Measurements from ENCODE around the gene TMEM247. TPM values are rescaled to one million over a fixed set of nuclear protein-coding genes. Genes with fewer than 3 reads are reported as not detected.

Gene TMEM247
- total and polyA plus RNA-seq, 2 of the 8 experiments (the other 6 are each of a cell fraction or from before 2014, with no cell fraction given): not detected

DNA sequence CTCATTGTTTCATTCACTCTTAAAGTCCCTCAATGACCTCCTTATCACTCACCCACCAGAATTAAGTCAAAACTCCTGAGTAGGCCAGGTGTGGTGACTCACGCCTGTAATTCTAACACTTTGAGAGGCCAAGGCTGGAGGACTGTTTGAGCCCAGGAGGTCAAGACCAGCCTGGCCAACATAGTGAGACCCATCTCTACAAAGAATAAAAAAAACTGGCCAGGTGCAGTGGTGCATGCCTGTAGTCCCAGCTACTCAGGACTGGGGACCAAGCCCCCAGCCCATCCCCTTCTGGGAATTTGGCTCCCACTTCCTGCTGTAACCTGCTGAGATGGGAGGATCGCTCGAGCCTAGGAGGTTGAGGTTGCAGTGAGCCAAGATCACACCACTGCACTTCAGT lies 28.9 kb downstream of the TMEM247 start:
- no peak overlapping the region for H4K5ac ChIP-seq (ENCODE audit: insufficient read length, low read depth, low read length)
- H2BK15ac ChIP-seq (ENCODE audit: low read length): no peak overlapping the region
- H3K56ac ChIP-seq (replicated peaks; ENCODE audit: insufficient read length, low read depth, low read length): no peak overlapping the region
- WGBS, 2 experiments (ENCODE audit: extremely low coverage in 1 of 2, insufficient coverage in 1 of 2, insufficient read length in 1 of 2, insufficient replicate concordance in 2 of 2, low coverage in 1 of 2, low lambda C conversion rate in 2 of 2, missing lambda C conversion rate in 1 of 2): 97% methylated on average over 3 of the region's 3 CpGs; no CpG with 5 or more reads in 1 of the 2 experiments
- H3K27ac ChIP-seq (ENCODE audit: low read depth, low read length): no peak overlapping the region
- no peak overlapping the region for H3K23ac ChIP-seq (ENCODE audit: insufficient read length)
- DNase-seq (ENCODE audit: low read depth in 1 of 2, low spot score in 2 of 2): no peak
- H3K36me3 ChIP-seq (ENCODE audit: control insufficient read depth in 2 of 4, insufficient read depth in 4 of 4, low read length in 3 of 4): no peaks in the 10 kb centered on the region; a peak in 1 of 8 replicates
- H3K9me3 ChIP-seq (ENCODE audit: insufficient read depth in 2 of 2, low read depth in 1 of 2, low read length in 1 of 2): no peaks in the 10 kb centered on the region
- H4K20me1 ChIP-seq (replicated peaks in 1 of 2; ENCODE audit: control insufficient read depth in 1 of 2, insufficient read depth in 2 of 2, low read length in 2 of 2): no peaks in the 10 kb centered on the region
- H3K23me2 ChIP-seq (ENCODE audit: low read depth, low read length): no peaks in the 10 kb centered on the region
- H2BK5ac ChIP-seq (ENCODE audit: low read depth, low read length): no peak overlapping the region
- no peak overlapping the region for H4K91ac ChIP-seq (replicated peaks; ENCODE audit: insufficient read length, low read length)
- no peak for FAIRE-seq
- no peak overlapping the region for H2AFZ ChIP-seq (ENCODE audit: low read length)
- no peaks in the 10 kb centered on the region for H3K27me3 ChIP-seq (replicated peaks in 1 of 4; ENCODE audit: control insufficient read depth in 3 of 4, extremely low read depth in 1 of 4, insufficient read depth in 3 of 4, low read length in 3 of 4)
- no peak overlapping the region for H4K8ac ChIP-seq (ENCODE audit: extremely low read depth, insufficient read depth, low read length)
- H3K4me1 ChIP-seq (replicated peaks in 1 of 4; ENCODE audit: control insufficient read depth in 3 of 4, insufficient read depth in 4 of 4, low read length in 3 of 4): peaks cover 0 to 7% (median 4%) of the 10 kb centered on the region in 4 experiments; a peak in 3 of 7 replicates
- no peak overlapping the region for H3K4ac ChIP-seq (replicated peaks; ENCODE audit: insufficient read length, low read depth, low read length)
- no peak overlapping the region for H3K18ac ChIP-seq (ENCODE audit: extremely low read depth, low read length)
- ChIA-PET CTCF (ENCODE audit: partially characterized antibody) (interaction anchor here (0.7 to 1.0 kb wide), 2 partner anchors 137 to 1467 kb away, joined by 3 read pairs; no protein-coding TSS in a partner anchor), POLR2A (ENCODE audit: partially characterized antibody) (no interaction called here)
- H3K4me2 ChIP-seq (ENCODE audit: insufficient read depth in 1 of 2, low read depth in 2 of 2, low read length in 2 of 2): no peak overlapping the region
- H3K79me2 ChIP-seq (ENCODE audit: control insufficient read depth in 1 of 2, insufficient read depth in 2 of 2, low read length in 2 of 2): no peaks in the 10 kb centered on the region
- H3K4me3 ChIP-seq (ENCODE audit: extremely low read depth in 1 of 4, insufficient read depth in 2 of 4, low read depth in 3 of 4, low read length in 4 of 4): no peak overlapping the region
- H2BK20ac ChIP-seq (ENCODE audit: low read length): no peak overlapping the region
- H3K14ac ChIP-seq (ENCODE audit: insufficient read length): no peak overlapping the region
- no peaks in the 10 kb centered on the region for H3K79me1 ChIP-seq (ENCODE audit: low read depth, low read length)
- H3K9ac ChIP-seq (replicated peaks in 1 of 4; ENCODE audit: extremely low read depth in 1 of 4, low read depth in 3 of 4, low read length in 3 of 4): no peak overlapping the region
- H2AK5ac ChIP-seq (ENCODE audit: low read depth, low read length): no peak overlapping the region
- H2BK120ac ChIP-seq (replicated peaks; ENCODE audit: low read depth, low read length): no peak overlapping the region
- no peak overlapping the region for H2BK12ac ChIP-seq (ENCODE audit: low read depth, low read length)
- TF ChIP-seq CBX5 (IDR thresholded peaks at IDR 0.05; ENCODE audit: low read depth, low read length) (no peak), CHD2 (IDR thresholded peaks at IDR 0.05; ENCODE audit: low read length) (no peak), BACH1 (IDR thresholded peaks at IDR 0.05; ENCODE audit: low read length) (no peak), EGR1 (IDR thresholded peaks at IDR 0.05; ENCODE audit: borderline replicate concordance, low read depth, low read length) (no peak), EP300 (IDR thresholded peaks at IDR 0.05; ENCODE audit: borderline replicate concordance in 1 of 2, low read depth in 2 of 2, low read length in 2 of 2) (no peak), POU5F1 (IDR thresholded peaks at IDR 0.05; ENCODE audit: low read depth, low read length) (no peak)
- TF ChIP-seq, protein P1, sequence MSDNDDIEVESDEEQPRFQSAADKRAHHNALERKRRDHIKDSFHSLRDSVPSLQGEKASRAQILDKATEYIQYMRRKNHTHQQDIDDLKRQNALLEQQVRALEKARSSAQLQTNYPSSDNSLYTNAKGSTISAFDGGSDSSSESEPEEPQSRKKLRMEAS (IDR thresholded peaks at IDR 0.05): no peak

Data from H1 (cell line).